HepG2 (cell line): ENCODE measurements around the gene C5AR1. TPM values are rescaled to one million over a fixed set of nuclear protein-coding genes. Genes with fewer than 3 reads are reported as not detected.

Experiments used
- CBX2 ChIP-seq, 2 experiments: fragments of 200-600 bp in 1 of 2; sonication (generic); formaldehyde crosslinking in 1 of 2; IDR thresholded peaks; 2 replicates each; pipeline versions ENCODE4 v1.7.0 to v1.8.1; 2018 to 2022; ENCODE audit warnings: low read depth in 2 of 2, low read length in 1 of 2, mild to moderate bottlenecking in 1 of 2, missing genetic modification reagents in 1 of 2
- GABPB1 ChIP-seq: IDR thresholded peaks from 2 replicates; pipeline ENCODE4 v1.6.1; 2016; ENCODE audit warnings: mild to moderate bottlenecking, missing genetic modification reagents, moderate library complexity, missing compliant biosample characterization
- HMGA1 ChIP-seq: sonication (generic); formaldehyde crosslinking; conservative IDR thresholded peaks from 2 replicates; pipeline ENCODE4 v1.4.0; 2020; ENCODE audit warnings: missing genetic modification reagents
- HNF4G ChIP-seq, 2 experiments: sonication (generic) in 1 of 2; formaldehyde crosslinking in 1 of 2; IDR thresholded peaks; 2 replicates each; pipeline versions ENCODE4 v1.4.0 to v1.6.1; 2011 to 2020; ENCODE audit warnings: borderline replicate concordance in 2 of 2, low read depth in 2 of 2, mild to moderate bottlenecking in 2 of 2, low read length in 1 of 2, missing genetic modification reagents in 1 of 2, moderate library complexity in 1 of 2
- RBAK ChIP-seq: sonication (generic); formaldehyde crosslinking; IDR thresholded peaks from 2 replicates; pipeline ENCODE4 v1.5.1; 2020; ENCODE audit warnings: mild to moderate bottlenecking, missing genetic modification reagents
- RXRB ChIP-seq: IDR thresholded peaks from 2 replicates; pipeline ENCODE4 v1.6.1; 2016; ENCODE audit warnings: borderline replicate concordance, missing genetic modification reagents, missing compliant biosample characterization
- SMAD1 ChIP-seq: sonication (generic); formaldehyde crosslinking; IDR thresholded peaks from 2 replicates; pipeline ENCODE4 v1.4.0; 2020; ENCODE audit warnings: missing genetic modification reagents, low read depth, mild to moderate bottlenecking, borderline replicate concordance
- ZIK1 ChIP-seq: sonication (generic); formaldehyde crosslinking; IDR thresholded peaks from 2 replicates; pipeline ENCODE4 v1.5.0; 2020; ENCODE audit warnings: mild to moderate bottlenecking, low read depth, missing genetic modification reagents, borderline replicate concordance
- ZNF224 ChIP-seq: sonication (generic); formaldehyde crosslinking; IDR thresholded peaks from 2 replicates; pipeline ENCODE4 v1.5.0; 2020; ENCODE audit warnings: mild to moderate bottlenecking, missing genetic modification reagents
- ZNF501 ChIP-seq: sonication (generic); formaldehyde crosslinking; IDR thresholded peaks from 2 replicates; pipeline ENCODE4 v1.5.1; 2020; ENCODE audit warnings: mild to moderate bottlenecking, moderate library complexity, missing genetic modification reagents
- ZSCAN9 ChIP-seq: IDR thresholded peaks from 2 replicates; pipeline ENCODE4 v1.6.1; 2016; ENCODE audit warnings: borderline replicate concordance
- polyA plus RNA-seq, 8 experiments: library from polyadenylated mRNA; depleted of rRNA in 3 of 8; stranded (reverse) in 7 of 8; unstranded in 1 of 8; fragments of >200 nt; fragmentation: Illumina TruSeq in 4 of 8; extraction: Trizol in 4 of 8; gene quantifications; 2 replicates each; pipeline versions ENCODE4 v1.2.1 to v1.2.3, GENCODE V29; 2011 to 2016; ENCODE audit warnings: low read depth in 4 of 8, missing spikeins in 1 of 8, mixed read lengths in 1 of 8; ENCODE audit not compliant: insufficient read depth in 1 of 8
- total RNA-seq, 5 experiments: library from RNA; depleted of rRNA; stranded (reverse); fragments of >200 nt; fragmentation: Illumina TruSeq; extraction: Trizol; gene quantifications; 2 replicates each; pipeline ENCODE4 v1.2.3, GENCODE V29; 2016; ENCODE audit warnings: low read depth in 1 of 5
- TF ChIP-seq, protein P1 (sequence below): sonication (generic); formaldehyde crosslinking; IDR thresholded peaks from 2 replicates; pipeline ENCODE4 v1.9.0; 2021; ENCODE audit warnings: missing genetic modification reagents, borderline replicate concordance
- TF ChIP-seq, protein P2 (sequence below): sonication (generic); formaldehyde crosslinking; conservative IDR thresholded peaks from 2 replicates; pipeline ENCODE4 v1.8.0; 2022; ENCODE audit warnings: mild to moderate bottlenecking, moderate library complexity, missing genetic modification reagents
- TF ChIP-seq, protein P3 (sequence below), 2 experiments: IDR thresholded peaks; 2 replicates each; pipeline ENCODE4 v1.6.1; 2011 to 2012; ENCODE audit warnings: low read length in 2 of 2, borderline replicate concordance in 1 of 2, low read depth in 1 of 2, mild to moderate bottlenecking in 1 of 2, moderate library complexity in 1 of 2
- TF ChIP-seq, protein P4 (sequence below): sonication (generic); formaldehyde crosslinking; IDR thresholded peaks from 2 replicates; pipeline ENCODE4 v1.8.0; 2022; ENCODE audit warnings: mild to moderate bottlenecking, missing genetic modification reagents; ENCODE audit not compliant: insufficient replicate concordance
- TF ChIP-seq, protein P5 (sequence below): sonication (generic); formaldehyde crosslinking; IDR thresholded peaks from 2 replicates; pipeline ENCODE4 v1.5.1; 2020; ENCODE audit warnings: mild to moderate bottlenecking, moderate library complexity, missing genetic modification reagents

C5AR1 gene
- total and polyA plus RNA-seq, 2 of the 13 experiments (the other 11 are each of a cell fraction or from before 2014, with no cell fraction given): 0.07 to 1.6 TPM

DNA sequence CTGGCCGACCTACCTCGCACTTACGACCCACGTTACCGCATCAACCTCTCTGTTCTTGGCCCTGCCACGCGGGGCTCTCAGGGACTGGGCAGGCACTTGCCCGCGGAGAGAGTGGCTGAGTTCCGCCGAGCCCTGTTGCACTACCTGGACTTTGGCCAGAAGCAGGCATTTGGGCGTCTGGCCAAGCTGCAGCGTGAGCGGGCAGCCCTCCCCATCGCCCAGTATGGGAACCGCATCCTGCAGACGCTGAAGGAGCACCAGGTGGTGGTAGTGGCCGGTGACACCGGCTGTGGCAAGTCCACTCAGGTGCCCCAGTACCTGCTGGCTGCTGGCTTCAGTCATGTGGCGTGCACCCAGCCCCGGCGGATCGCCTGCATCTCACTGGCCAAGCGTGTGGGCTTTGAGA, 43.6 kb downstream of the C5AR1 start (continued):
- TF ChIP-seq, protein P1, sequence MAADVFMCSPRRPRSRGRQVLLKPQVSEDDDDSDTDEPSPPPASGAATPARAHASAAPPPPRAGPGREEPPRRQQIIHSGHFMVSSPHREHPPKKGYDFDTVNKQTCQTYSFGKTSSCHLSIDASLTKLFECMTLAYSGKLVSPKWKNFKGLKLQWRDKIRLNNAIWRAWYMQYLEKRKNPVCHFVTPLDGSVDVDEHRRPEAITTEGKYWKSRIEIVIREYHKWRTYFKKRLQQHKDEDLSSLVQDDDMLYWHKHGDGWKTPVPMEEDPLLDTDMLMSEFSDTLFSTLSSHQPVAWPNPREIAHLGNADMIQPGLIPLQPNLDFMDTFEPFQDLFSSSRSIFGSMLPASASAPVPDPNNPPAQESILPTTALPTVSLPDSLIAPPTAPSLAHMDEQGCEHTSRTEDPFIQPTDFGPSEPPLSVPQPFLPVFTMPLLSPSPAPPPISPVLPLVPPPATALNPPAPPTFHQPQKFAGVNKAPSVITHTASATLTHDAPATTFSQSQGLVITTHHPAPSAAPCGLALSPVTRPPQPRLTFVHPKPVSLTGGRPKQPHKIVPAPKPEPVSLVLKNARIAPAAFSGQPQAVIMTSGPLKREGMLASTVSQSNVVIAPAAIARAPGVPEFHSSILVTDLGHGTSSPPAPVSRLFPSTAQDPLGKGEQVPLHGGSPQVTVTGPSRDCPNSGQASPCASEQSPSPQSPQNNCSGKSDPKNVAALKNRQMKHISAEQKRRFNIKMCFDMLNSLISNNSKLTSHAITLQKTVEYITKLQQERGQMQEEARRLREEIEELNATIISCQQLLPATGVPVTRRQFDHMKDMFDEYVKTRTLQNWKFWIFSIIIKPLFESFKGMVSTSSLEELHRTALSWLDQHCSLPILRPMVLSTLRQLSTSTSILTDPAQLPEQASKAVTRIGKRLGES (CRISPR knock-in tag): no peak
- TF ChIP-seq ZNF224 (CRISPR knock-in tag) (peak; percentile 71; the same call in 1 of the 2 replicates), HNF4G (IDR thresholded peaks at IDR 0.05; ENCODE audit: borderline replicate concordance, low read depth, low read length) (peak; percentile 93), HNF4G (CRISPR knock-in tag; IDR thresholded peaks at IDR 0.05; ENCODE audit: borderline replicate concordance, low read depth) (peak; percentile 93; the same call in 1 of the 2 replicates), GABPB1 (CRISPR knock-in tag) (peak; percentile 76; the same call in 1 of the 2 replicates), ZIK1 (CRISPR knock-in tag) (no peak), ZSCAN9 (CRISPR knock-in tag) (0 out of 2 replicates have a peak, but pooled peaks have one; percentile 36), CBX2 (IDR thresholded peaks at IDR 0.05; ENCODE audit: low read depth, low read length) (no peak), CBX2 (CRISPR knock-in tag; IDR thresholded peaks at IDR 0.05; ENCODE audit: low read depth) (no peak), SMAD1 (CRISPR knock-in tag) (no peak), RXRB (peak; percentile 48; the same call in 1 of the 2 replicates), RBAK (no peak), ZNF501 (peak; percentile 80), HMGA1 (CRISPR knock-in tag) (no peak)
- TF ChIP-seq, protein P2, sequence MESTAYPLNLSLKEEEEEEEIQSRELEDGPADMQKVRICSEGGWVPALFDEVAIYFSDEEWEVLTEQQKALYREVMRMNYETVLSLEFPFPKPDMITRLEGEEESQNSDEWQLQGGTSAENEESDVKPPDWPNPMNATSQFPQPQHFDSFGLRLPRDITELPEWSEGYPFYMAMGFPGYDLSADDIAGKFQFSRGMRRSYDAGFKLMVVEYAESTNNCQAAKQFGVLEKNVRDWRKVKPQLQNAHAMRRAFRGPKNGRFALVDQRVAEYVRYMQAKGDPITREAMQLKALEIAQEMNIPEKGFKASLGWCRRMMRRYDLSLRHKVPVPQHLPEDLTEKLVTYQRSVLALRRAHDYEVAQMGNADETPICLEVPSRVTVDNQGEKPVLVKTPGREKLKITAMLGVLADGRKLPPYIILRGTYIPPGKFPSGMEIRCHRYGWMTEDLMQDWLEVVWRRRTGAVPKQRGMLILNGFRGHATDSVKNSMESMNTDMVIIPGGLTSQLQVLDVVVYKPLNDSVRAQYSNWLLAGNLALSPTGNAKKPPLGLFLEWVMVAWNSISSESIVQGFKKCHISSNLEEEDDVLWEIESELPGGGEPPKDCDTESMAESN (CRISPR knock-in tag): peak; percentile 53; the same call in 1 of the 2 replicates
- TF ChIP-seq, protein P3, sequence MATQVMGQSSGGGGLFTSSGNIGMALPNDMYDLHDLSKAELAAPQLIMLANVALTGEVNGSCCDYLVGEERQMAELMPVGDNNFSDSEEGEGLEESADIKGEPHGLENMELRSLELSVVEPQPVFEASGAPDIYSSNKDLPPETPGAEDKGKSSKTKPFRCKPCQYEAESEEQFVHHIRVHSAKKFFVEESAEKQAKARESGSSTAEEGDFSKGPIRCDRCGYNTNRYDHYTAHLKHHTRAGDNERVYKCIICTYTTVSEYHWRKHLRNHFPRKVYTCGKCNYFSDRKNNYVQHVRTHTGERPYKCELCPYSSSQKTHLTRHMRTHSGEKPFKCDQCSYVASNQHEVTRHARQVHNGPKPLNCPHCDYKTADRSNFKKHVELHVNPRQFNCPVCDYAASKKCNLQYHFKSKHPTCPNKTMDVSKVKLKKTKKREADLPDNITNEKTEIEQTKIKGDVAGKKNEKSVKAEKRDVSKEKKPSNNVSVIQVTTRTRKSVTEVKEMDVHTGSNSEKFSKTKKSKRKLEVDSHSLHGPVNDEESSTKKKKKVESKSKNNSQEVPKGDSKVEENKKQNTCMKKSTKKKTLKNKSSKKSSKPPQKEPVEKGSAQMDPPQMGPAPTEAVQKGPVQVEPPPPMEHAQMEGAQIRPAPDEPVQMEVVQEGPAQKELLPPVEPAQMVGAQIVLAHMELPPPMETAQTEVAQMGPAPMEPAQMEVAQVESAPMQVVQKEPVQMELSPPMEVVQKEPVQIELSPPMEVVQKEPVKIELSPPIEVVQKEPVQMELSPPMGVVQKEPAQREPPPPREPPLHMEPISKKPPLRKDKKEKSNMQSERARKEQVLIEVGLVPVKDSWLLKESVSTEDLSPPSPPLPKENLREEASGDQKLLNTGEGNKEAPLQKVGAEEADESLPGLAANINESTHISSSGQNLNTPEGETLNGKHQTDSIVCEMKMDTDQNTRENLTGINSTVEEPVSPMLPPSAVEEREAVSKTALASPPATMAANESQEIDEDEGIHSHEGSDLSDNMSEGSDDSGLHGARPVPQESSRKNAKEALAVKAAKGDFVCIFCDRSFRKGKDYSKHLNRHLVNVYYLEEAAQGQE (IDR thresholded peaks at IDR 0.05; ENCODE audit: borderline replicate concordance in 1 of 2, low read depth in 1 of 2, low read length in 2 of 2): no peak
- TF ChIP-seq, protein P4, sequence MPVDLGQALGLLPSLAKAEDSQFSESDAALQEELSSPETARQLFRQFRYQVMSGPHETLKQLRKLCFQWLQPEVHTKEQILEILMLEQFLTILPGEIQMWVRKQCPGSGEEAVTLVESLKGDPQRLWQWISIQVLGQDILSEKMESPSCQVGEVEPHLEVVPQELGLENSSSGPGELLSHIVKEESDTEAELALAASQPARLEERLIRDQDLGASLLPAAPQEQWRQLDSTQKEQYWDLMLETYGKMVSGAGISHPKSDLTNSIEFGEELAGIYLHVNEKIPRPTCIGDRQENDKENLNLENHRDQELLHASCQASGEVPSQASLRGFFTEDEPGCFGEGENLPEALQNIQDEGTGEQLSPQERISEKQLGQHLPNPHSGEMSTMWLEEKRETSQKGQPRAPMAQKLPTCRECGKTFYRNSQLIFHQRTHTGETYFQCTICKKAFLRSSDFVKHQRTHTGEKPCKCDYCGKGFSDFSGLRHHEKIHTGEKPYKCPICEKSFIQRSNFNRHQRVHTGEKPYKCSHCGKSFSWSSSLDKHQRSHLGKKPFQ (CRISPR knock-in tag): peak; percentile 53
- TF ChIP-seq, protein P5, sequence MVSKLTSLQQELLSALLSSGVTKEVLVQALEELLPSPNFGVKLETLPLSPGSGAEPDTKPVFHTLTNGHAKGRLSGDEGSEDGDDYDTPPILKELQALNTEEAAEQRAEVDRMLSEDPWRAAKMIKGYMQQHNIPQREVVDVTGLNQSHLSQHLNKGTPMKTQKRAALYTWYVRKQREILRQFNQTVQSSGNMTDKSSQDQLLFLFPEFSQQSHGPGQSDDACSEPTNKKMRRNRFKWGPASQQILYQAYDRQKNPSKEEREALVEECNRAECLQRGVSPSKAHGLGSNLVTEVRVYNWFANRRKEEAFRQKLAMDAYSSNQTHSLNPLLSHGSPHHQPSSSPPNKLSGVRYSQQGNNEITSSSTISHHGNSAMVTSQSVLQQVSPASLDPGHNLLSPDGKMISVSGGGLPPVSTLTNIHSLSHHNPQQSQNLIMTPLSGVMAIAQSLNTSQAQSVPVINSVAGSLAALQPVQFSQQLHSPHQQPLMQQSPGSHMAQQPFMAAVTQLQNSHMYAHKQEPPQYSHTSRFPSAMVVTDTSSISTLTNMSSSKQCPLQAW (CRISPR knock-in tag): peak; percentile 64
